Smooth muscle cell (in vitro differentiated cells): ENCODE results near the gene MRTFA. TPM values are rescaled to one million over a fixed set of nuclear protein-coding genes. Genes with fewer than 3 reads are reported as not detected.
"Not testable (repeated sequence)": the region's sequence is repeated elsewhere in the genome, so short reads cannot be mapped to it uniquely, and the experiment has no call there.

Source experiments
- DNase-seq: peaks from one replicate; lab custom pipeline; 2025; ENCODE audit not compliant: unreplicated experiment; lab: John Stamatoyannopoulos, UW
- H2AFZ ChIP-seq: fragments of 200-600 bp; sonication (generic); 2 replicates; pipeline ENCODE4 v1.6.0; 2016; ENCODE audit warnings: antibody characterized with exemption, low read depth, mild to moderate bottlenecking
- H3F3A ChIP-seq: fragments of 200-600 bp; sonication (generic); 2 replicates; pipeline ENCODE4 v1.6.0; 2017; ENCODE audit warnings: antibody characterized with exemption, low read depth
- H3K27ac ChIP-seq: fragments of 200-600 bp; sonication (generic); 2 replicates; pipeline ENCODE4 v1.5.1; 2016; ENCODE audit warnings: low read depth, mild to moderate bottlenecking
- H3K27me3 ChIP-seq: fragments of 200-600 bp; sonication (generic); 2 replicates; pipeline ENCODE4 v1.6.1; 2016; ENCODE audit warnings: low read depth, mild to moderate bottlenecking
- H3K36me3 ChIP-seq: fragments of 200-600 bp; sonication (generic); 2 replicates; pipeline ENCODE4 v1.5.1; 2016; ENCODE audit warnings: low read depth
- H3K4me1 ChIP-seq: fragments of 200-600 bp; sonication (generic); 2 replicates; pipeline ENCODE4 v1.5.1; 2016; ENCODE audit warnings: low read depth
- H3K4me2 ChIP-seq: fragments of 200-600 bp; sonication (generic); 2 replicates; pipeline ENCODE4 v1.6.0; 2016; ENCODE audit warnings: mild to moderate bottlenecking
- H3K4me3 ChIP-seq: fragments of 200-600 bp; sonication (generic); 2 replicates; pipeline ENCODE4 v1.5.1; 2016; ENCODE audit warnings: mild to moderate bottlenecking
- H3K79me2 ChIP-seq: fragments of 200-600 bp; sonication (generic); 2 replicates; pipeline ENCODE4 v1.6.0; 2016; ENCODE audit warnings: low read depth, mild to moderate bottlenecking
- H3K9ac ChIP-seq: fragments of 200-600 bp; sonication (generic); 2 replicates; pipeline ENCODE4 v1.6.0; 2016; ENCODE audit warnings: low read depth
- H3K9me3 ChIP-seq: fragments of 200-600 bp; sonication (generic); replicated peaks from 2 replicates; pipeline ENCODE4 v1.5.1; 2016; ENCODE audit warnings: low read depth
- H4K20me1 ChIP-seq: fragments of 200-600 bp; sonication (generic); 2 replicates; pipeline ENCODE4 v1.6.0; 2016; ENCODE audit warnings: low read depth
- WGBS: methylation state at CpG from one replicate; pipeline ENCODE4 v1.1.7; 2016; ENCODE audit warnings: low lambda C conversion rate; 5-methylcytosine and 5-hydroxymethylcytosine counted together
- polyA plus RNA-seq: library from polyadenylated mRNA; unstranded; fragments of >200 nt; fragmentation: Nextera tagmentation; extraction: Ambion mirVana; gene quantifications from 2 replicates; pipeline ENCODE4 v1.2.1, GENCODE V29; 2016
- total RNA-seq: library from RNA; depleted of rRNA; stranded (reverse); fragments of >200 nt; gene quantifications from 2 replicates; pipeline ENCODE4 v1.2.3, GENCODE V29; 2014
- TF ChIP-seq, protein P1 (sequence below): fragments of 200-600 bp; sonication (generic); IDR thresholded peaks from 2 replicates; pipeline ENCODE4 v1.5.1; 2017; ENCODE audit warnings: borderline replicate concordance, mild to moderate bottlenecking, antibody characterized with exemption; ENCODE audit not compliant: insufficient read depth, poor library complexity, severe bottlenecking

Gene MRTFA
- total and polyA plus RNA-seq, 2 experiments from 2014 or later = 25.5 to 41.7 TPM

DNA sequence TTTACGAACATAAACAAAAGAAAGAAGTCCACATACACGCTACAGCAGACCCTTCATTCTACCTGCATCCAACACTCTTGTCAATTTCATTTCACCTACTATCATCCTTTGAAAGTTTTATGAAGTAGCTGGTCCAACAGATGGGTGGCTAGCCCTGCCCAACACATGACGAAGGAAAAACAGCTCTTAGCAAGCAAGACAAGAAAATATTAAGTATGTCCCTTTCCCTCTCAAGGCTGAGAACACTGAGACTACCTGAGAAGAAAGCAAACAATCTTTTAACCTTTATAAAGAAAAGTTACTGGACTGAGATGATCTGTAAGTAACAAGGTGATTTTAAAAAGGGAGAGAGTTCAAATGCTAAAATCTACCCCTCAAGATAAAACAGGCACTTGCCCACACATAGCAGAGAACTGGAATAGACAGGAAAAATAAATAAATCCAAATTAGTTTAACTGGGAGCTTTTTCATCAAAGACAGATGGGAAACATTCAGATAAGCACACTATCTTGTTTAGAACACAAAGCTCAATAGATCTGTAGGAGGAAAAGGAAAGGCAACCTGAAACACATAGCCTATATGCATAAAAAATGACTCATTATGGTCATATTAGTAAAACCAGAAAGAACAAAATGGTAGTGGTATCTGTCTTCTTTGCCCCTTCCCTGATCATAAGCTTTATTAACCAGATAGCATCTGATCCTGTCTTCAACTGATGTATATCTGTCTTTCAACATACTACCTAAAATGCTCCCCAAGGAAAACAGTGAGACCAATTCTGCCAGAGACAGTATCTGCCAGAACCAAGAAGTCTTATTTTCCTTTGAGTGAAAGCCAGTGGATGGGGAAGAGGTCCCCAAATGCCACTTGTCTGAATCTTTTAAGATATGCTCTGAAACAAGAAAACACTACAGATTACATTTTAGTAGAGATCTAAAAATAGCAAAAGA, 104.3 kb downstream of the MRTFA start:
- Histone ChIP-seq H3K79me2 (peaks cover 61% of the 10 kb centered on the region), H3K36me3 (no peaks in the 10 kb centered on the region), H2AFZ (no peak overlapping the region), H3K27me3 (no peaks in the 10 kb centered on the region), H3K4me1 (peaks cover 30% of the 10 kb centered on the region), H3K4me3 (peak overlapping the region; percentile 49), H3K27ac (peak overlapping the region; percentile 97), H3F3A (peaks cover 14% of the 10 kb centered on the region), H4K20me1 (peaks cover 6% of the 10 kb centered on the region), H3K9ac (peak overlapping the region; percentile 77), H3K9me3 (no peaks in the 10 kb centered on the region), H3K4me2 (peak overlapping the region; percentile 86)
- no peak for DNase-seq
- WGBS = 55% methylated on average over 3 of the region's 3 CpGs
- TF ChIP-seq, protein P1, sequence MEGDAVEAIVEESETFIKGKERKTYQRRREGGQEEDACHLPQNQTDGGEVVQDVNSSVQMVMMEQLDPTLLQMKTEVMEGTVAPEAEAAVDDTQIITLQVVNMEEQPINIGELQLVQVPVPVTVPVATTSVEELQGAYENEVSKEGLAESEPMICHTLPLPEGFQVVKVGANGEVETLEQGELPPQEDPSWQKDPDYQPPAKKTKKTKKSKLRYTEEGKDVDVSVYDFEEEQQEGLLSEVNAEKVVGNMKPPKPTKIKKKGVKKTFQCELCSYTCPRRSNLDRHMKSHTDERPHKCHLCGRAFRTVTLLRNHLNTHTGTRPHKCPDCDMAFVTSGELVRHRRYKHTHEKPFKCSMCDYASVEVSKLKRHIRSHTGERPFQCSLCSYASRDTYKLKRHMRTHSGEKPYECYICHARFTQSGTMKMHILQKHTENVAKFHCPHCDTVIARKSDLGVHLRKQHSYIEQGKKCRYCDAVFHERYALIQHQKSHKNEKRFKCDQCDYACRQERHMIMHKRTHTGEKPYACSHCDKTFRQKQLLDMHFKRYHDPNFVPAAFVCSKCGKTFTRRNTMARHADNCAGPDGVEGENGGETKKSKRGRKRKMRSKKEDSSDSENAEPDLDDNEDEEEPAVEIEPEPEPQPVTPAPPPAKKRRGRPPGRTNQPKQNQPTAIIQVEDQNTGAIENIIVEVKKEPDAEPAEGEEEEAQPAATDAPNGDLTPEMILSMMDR = no peak

GRCh38 chr22:40530391-40530790, 106.1 kb downstream of the MRTFA start:
- H3K9me3 ChIP-seq, H3K36me3 ChIP-seq, H3K9ac ChIP-seq, H3K4me3 ChIP-seq, H2AFZ ChIP-seq, H4K20me1 ChIP-seq, H3K27me3 ChIP-seq, DNase-seq: not testable (repeated sequence)
- H3K27ac ChIP-seq = peak overlapping the region; percentile 97
- peaks cover 30% of the 10 kb centered on the region for H3K4me1 ChIP-seq
- peaks cover 74% of the 10 kb centered on the region for H3K79me2 ChIP-seq
- H3K4me2 ChIP-seq = peak overlapping the region; percentile 86
- peaks cover 18% of the 10 kb centered on the region for H3F3A ChIP-seq
- WGBS = 97% methylated on average over 6 of the region's 6 CpGs

GRCh38 chr22:40529821-40530220, 106.7 kb downstream of the MRTFA start:
- Histone ChIP-seq H2AFZ (no peak overlapping the region), H4K20me1 (peaks cover 6% of the 10 kb centered on the region), H3K36me3 (no peaks in the 10 kb centered on the region), H3K4me1 (peaks cover 27% of the 10 kb centered on the region), H3F3A (peaks cover 17% of the 10 kb centered on the region), H3K79me2 (peaks cover 79% of the 10 kb centered on the region), H3K9me3 (no peaks in the 10 kb centered on the region), H3K4me3 (no peak overlapping the region), H3K9ac (no peak overlapping the region), H3K4me2 (peak overlapping the region; percentile 86), H3K27me3 (no peaks in the 10 kb centered on the region), H3K27ac (peak overlapping the region; percentile 97)
- no peak for DNase-seq
- TF ChIP-seq, protein P1 = no peak
- WGBS = 6% methylated on average over 1 of the region's 1 CpG

DNA sequence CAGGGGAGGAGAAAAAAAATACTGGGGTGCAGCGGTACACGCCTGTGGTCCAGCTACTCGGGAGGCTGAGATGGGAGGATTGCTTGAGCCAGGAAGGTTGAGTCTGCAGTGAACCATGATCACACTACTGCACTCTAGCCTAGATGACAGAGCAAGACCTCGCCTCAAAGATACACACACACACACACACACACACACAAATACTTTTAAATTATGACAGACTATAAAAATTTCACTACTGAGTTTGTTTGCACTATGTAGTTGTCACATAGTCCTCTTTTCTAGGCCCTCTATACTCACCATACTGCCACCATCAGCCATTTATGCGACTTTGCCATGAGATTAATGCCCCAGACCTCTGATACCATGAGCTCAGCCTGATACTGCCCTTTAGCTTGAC, 109.6 kb downstream of the MRTFA start:
- Histone ChIP-seq H3K9me3 (no peaks in the 10 kb centered on the region), H3K4me2 (peak overlapping the region; percentile 66), H3F3A (peaks cover 7% of the 10 kb centered on the region), H3K27me3 (no peaks in the 10 kb centered on the region), H3K27ac (peak overlapping the region; percentile 97), H3K4me1 (no peaks in the 10 kb centered on the region), H4K20me1 (peaks cover 13% of the 10 kb centered on the region), H2AFZ (no peak overlapping the region), H3K36me3 (no peaks in the 10 kb centered on the region), H3K79me2 (peaks cover 92% of the 10 kb centered on the region), H3K9ac (peak overlapping the region; percentile 67), H3K4me3 (no peak overlapping the region)
- TF ChIP-seq, protein P1 = no peak
- no peak for DNase-seq
- 94% methylated on average over 5 of the region's 5 CpGs for WGBS
